ENCODE measurements around the gene ERCC6.

Gene ERCC6

GRCh38 chr10:49538381-49539319, at the start of gene ERCC6:
Gene ERCC6 (minus strand): TSS chr10:49539121.
- DNase-seq (ENCODE audit: low read depth in 2 of 2, low spot score in 1 of 2), result peak; percentile 86 to 94

GRCh38 chr10:49587981-49588380, 49.1 kb upstream of the ERCC6 start:
- no peak for DNase-seq (ENCODE audit: low read depth in 2 of 2, low spot score in 1 of 2)

- no peak for DNase-seq (ENCODE audit: low read depth in 2 of 2, low spot score in 1 of 2)
Observed at GRCh38 chr10:49585387-49585786, 46.5 kb upstream of the ERCC6 start.

- DNase-seq (ENCODE audit: low read depth in 2 of 2, low spot score in 1 of 2), result no peak
Observed at GRCh38 chr10:49579621-49580020, 40.7 kb upstream of the ERCC6 start.

GRCh38 chr10:49578392-49578791, 39.5 kb upstream of the ERCC6 start:
- no peak for DNase-seq (ENCODE audit: low read depth in 2 of 2, low spot score in 1 of 2)

- DNase-seq (ENCODE audit: low read depth in 2 of 2, low spot score in 1 of 2), result no peak
Observed at GRCh38 chr10:49577182-49577925, 38.4 kb upstream of the ERCC6 start.

GRCh38 chr10:49575489-49576072, 36.7 kb upstream of the ERCC6 start:
- DNase-seq (ENCODE audit: low read depth in 2 of 2, low spot score in 1 of 2), result no peak

- no peak for DNase-seq (ENCODE audit: low read depth in 2 of 2, low spot score in 1 of 2)
Observed at GRCh38 chr10:49572594-49573114, 33.7 kb upstream of the ERCC6 start.

- no peak for DNase-seq (ENCODE audit: low read depth in 2 of 2, low spot score in 1 of 2)
Observed at GRCh38 chr10:49571388-49571787, 32.5 kb upstream of the ERCC6 start.

- DNase-seq (ENCODE audit: low read depth in 2 of 2, low spot score in 1 of 2), result no peak
Observed at GRCh38 chr10:49569031-49569631, 30.2 kb upstream of the ERCC6 start.

- DNase-seq (ENCODE audit: low read depth in 2 of 2, low spot score in 1 of 2), result no peak
Observed at GRCh38 chr10:49568235-49568634, 29.3 kb upstream of the ERCC6 start.

GRCh38 chr10:49567810-49568209, 28.9 kb upstream of the ERCC6 start:
- no peak for DNase-seq (ENCODE audit: low read depth in 2 of 2, low spot score in 1 of 2)

GRCh38 chr10:49564461-49565009, 25.6 kb upstream of the ERCC6 start:
- DNase-seq (ENCODE audit: low read depth in 2 of 2, low spot score in 1 of 2), result no peak

GRCh38 chr10:49562893-49563292, 24.0 kb upstream of the ERCC6 start:
- no peak for DNase-seq (ENCODE audit: low read depth in 2 of 2, low spot score in 1 of 2)

GRCh38 chr10:49560526-49560925, 21.6 kb upstream of the ERCC6 start:
- DNase-seq (ENCODE audit: low read depth in 2 of 2, low spot score in 1 of 2), result no peak

GRCh38 chr10:49559476-49559875, 20.6 kb upstream of the ERCC6 start:
- DNase-seq (ENCODE audit: low read depth in 2 of 2, low spot score in 1 of 2), result no peak

GRCh38 chr10:49558190-49558589, 19.3 kb upstream of the ERCC6 start:
- no peak for DNase-seq (ENCODE audit: low read depth in 2 of 2, low spot score in 1 of 2)

- no peak for DNase-seq (ENCODE audit: low read depth in 2 of 2, low spot score in 1 of 2)
Observed at GRCh38 chr10:49557681-49558080, 18.8 kb upstream of the ERCC6 start.

GRCh38 chr10:49556723-49557122, 17.8 kb upstream of the ERCC6 start:
- DNase-seq (ENCODE audit: low read depth in 2 of 2, low spot score in 1 of 2), result no peak

GRCh38 chr10:49552277-49552676, 13.4 kb upstream of the ERCC6 start:
- no peak for DNase-seq (ENCODE audit: low read depth in 2 of 2, low spot score in 1 of 2)

- no peak for DNase-seq (ENCODE audit: low read depth in 2 of 2, low spot score in 1 of 2)
Observed at GRCh38 chr10:49550563-49550962, 11.6 kb upstream of the ERCC6 start.

Measured in stimulated activated CD8-positive, alpha-beta memory T cell treated with anti-CD3 and anti-CD28 coated beads, Interleukin-4, amount 100 ng/mL, for 1 hour (primary cell).